BE2C (cell line): Measurements from ENCODE around the gene KAZALD1.

ENCODE experiments used
- DNase-seq: peaks from one replicate; pipeline ENCODE4 v3.0.0-alpha.2; 2020
- H3K27me3 ChIP-seq: fragments of 250-450 bp; sonication (Bioruptor Pico); 2 replicates; pipeline ENCODE4 v1.5.1; 2020; ENCODE audit warnings: mild to moderate bottlenecking
- H3K36me3 ChIP-seq: fragments of 250-450 bp; sonication (Bioruptor Pico); 2 replicates; pipeline ENCODE4 v1.5.1; 2020; ENCODE audit warnings: mild to moderate bottlenecking
- H3K4me1 ChIP-seq: fragments of 250-450 bp; sonication (Bioruptor Pico); 2 replicates; pipeline ENCODE4 v1.5.1; 2020
- H3K4me3 ChIP-seq: 2 replicates; pipeline ENCODE4 v1.5.1; 2011; ENCODE audit warnings: low read depth, low read length
- H3K9me3 ChIP-seq: fragments of 250-450 bp; sonication (Bioruptor Pico); 2 replicates; pipeline ENCODE4 v1.5.1; 2020
- CTCF ChIP-seq: IDR thresholded peaks from 2 replicates; pipeline ENCODE4 v1.5.1; 2012; ENCODE audit warnings: mild to moderate bottlenecking, low read depth, low read length

KAZALD1 gene

GRCh38 chr10:101101372-101101881, 39.6 kb downstream of the KAZALD1 start:
- no peak overlapping the region for H3K4me3 ChIP-seq
- DNase-seq, result no peak
- TF ChIP-seq CTCF, result no peak
- H3K27me3 ChIP-seq, result no peaks in the 10 kb centered on the region
- no peaks in the 10 kb centered on the region for H3K4me1 ChIP-seq
- H3K9me3 ChIP-seq, result no peaks in the 10 kb centered on the region
- H3K36me3 ChIP-seq, result no peaks in the 10 kb centered on the region

GRCh38 chr10:101103430-101103829, 41.6 kb downstream of the KAZALD1 start:
- TF ChIP-seq CTCF, result no peak
- no peaks in the 10 kb centered on the region for H3K27me3 ChIP-seq
- DNase-seq, result no peak
- no peak overlapping the region for H3K4me3 ChIP-seq
- H3K4me1 ChIP-seq, result no peaks in the 10 kb centered on the region
- H3K9me3 ChIP-seq, result no peaks in the 10 kb centered on the region
- H3K36me3 ChIP-seq, result no peaks in the 10 kb centered on the region

- no peak for TF ChIP-seq CTCF
- Histone ChIP-seq H3K27me3 (no peaks in the 10 kb centered on the region), H3K9me3 (no peaks in the 10 kb centered on the region), H3K36me3 (no peaks in the 10 kb centered on the region), H3K4me1 (no peaks in the 10 kb centered on the region), H3K4me3 (no peak overlapping the region)
- no peak for DNase-seq
Observed at GRCh38 chr10:101106351-101106750, 44.6 kb downstream of the KAZALD1 start.

GRCh38 chr10:101107771-101108170, 46.0 kb downstream of the KAZALD1 start:
- H3K27me3 ChIP-seq, result no peaks in the 10 kb centered on the region
- no peaks in the 10 kb centered on the region for H3K36me3 ChIP-seq
- H3K4me3 ChIP-seq, result no peak overlapping the region
- no peak for DNase-seq
- TF ChIP-seq CTCF, result no peak
- H3K9me3 ChIP-seq, result no peaks in the 10 kb centered on the region
- H3K4me1 ChIP-seq, result peaks cover 5% of the 10 kb centered on the region; the same call in 1 of the 2 replicates

GRCh38 chr10:101110856-101111523, 49.2 kb downstream of the KAZALD1 start:
- Histone ChIP-seq H3K9me3 (no peaks in the 10 kb centered on the region), H3K36me3 (no peaks in the 10 kb centered on the region), H3K4me1 (peaks cover 13% of the 10 kb centered on the region), H3K27me3 (no peaks in the 10 kb centered on the region), H3K4me3 (no peak overlapping the region)
- no peak for TF ChIP-seq CTCF
- DNase-seq, result no peak

- Histone ChIP-seq H3K4me1 (peaks cover 13% of the 10 kb centered on the region), H3K27me3 (no peaks in the 10 kb centered on the region), H3K4me3 (no peak overlapping the region), H3K36me3 (no peaks in the 10 kb centered on the region), H3K9me3 (no peaks in the 10 kb centered on the region)
- TF ChIP-seq CTCF, result no peak
- DNase-seq, result no peak
Observed at GRCh38 chr10:101111547-101111946, 49.8 kb downstream of the KAZALD1 start.
